H1 (cell line): Measurements from ENCODE around the gene SLC25A17. TPM values are rescaled to one million over a fixed set of nuclear protein-coding genes. Genes with fewer than 3 reads are reported as not detected.

Experiments
- ATF3 ChIP-seq: IDR thresholded peaks from 2 replicates; pipeline ENCODE4 v1.6.1; 2011; ENCODE audit warnings: low read depth, mild to moderate bottlenecking, low read length; ENCODE audit not compliant: insufficient read depth
- CBX8 ChIP-seq: fragments of 300-800, 300-1000 bp; sonication (generic); IDR thresholded peaks from 2 replicates; pipeline ENCODE4 v1.7.1; 2016; ENCODE audit warnings: low read depth, low read length, borderline replicate concordance
- CHD2 ChIP-seq: IDR thresholded peaks from 2 replicates; pipeline ENCODE4 v1.6.1; 2012; ENCODE audit warnings: low read length, improper control_type of control experiment
- CTBP2 ChIP-seq: IDR thresholded peaks from 2 replicates; pipeline ENCODE4 v1.7.0; 2011; ENCODE audit warnings: borderline replicate concordance, mild to moderate bottlenecking, moderate library complexity, mixed read lengths, low read length; ENCODE audit not compliant: insufficient read depth, insufficient read length
- E2F6 ChIP-seq: IDR thresholded peaks from 2 replicates; pipeline ENCODE4 v1.6.1; 2012; ENCODE audit warnings: inconsistent platforms
- EP300 ChIP-seq, 2 experiments: IDR thresholded peaks; 1 replicate in 1 of 2; 2 replicates in 1 of 2; pipeline ENCODE4 v1.6.1; 2011 to 2012; ENCODE audit warnings: low read depth in 2 of 2, low read length in 2 of 2, mild to moderate bottlenecking in 2 of 2, borderline replicate concordance in 1 of 2, inconsistent platforms in 1 of 2, moderate library complexity in 1 of 2
- HDAC2 ChIP-seq, 2 experiments: fragments of 300-600 bp in 1 of 2; sonication (generic) in 1 of 2; IDR thresholded peaks; 2 replicates each; pipeline ENCODE4 v1.6.1; 2011 to 2012; ENCODE audit warnings: low read depth in 2 of 2, low read length in 2 of 2, mild to moderate bottlenecking in 2 of 2, moderate library complexity in 2 of 2, borderline replicate concordance in 1 of 2, inconsistent platforms in 1 of 2
- HDAC6 ChIP-seq: IDR thresholded peaks from one replicate; pipeline ENCODE4 v1.7.1; 2012; ENCODE audit warnings: low read depth, mild to moderate bottlenecking, inconsistent platforms, low read length, moderate library complexity
- JUND ChIP-seq: IDR thresholded peaks from 2 replicates; pipeline ENCODE4 v1.6.1; 2011; ENCODE audit warnings: mild to moderate bottlenecking, improper control_type of control experiment, low read length
- POLR2AphosphoS5 ChIP-seq: IDR thresholded peaks from 2 replicates; pipeline ENCODE4 v1.6.1; 2011; ENCODE audit warnings: low read depth, low read length
- SAP30 ChIP-seq: fragments of 300-600 bp; sonication (generic); IDR thresholded peaks from 2 replicates; pipeline ENCODE4 v1.7.1; 2012; ENCODE audit warnings: low read length, moderate library complexity, mild to moderate bottlenecking, inconsistent platforms; ENCODE audit not compliant: insufficient read depth, insufficient replicate concordance
- SIN3A ChIP-seq, 2 experiments: IDR thresholded peaks in 1 of 2; conservative IDR thresholded peaks in 1 of 2; 2 replicates each; pipeline ENCODE4 v1.6.1; 2011 to 2012; ENCODE audit warnings: low read length in 2 of 2, improper control_type of control experiment in 1 of 2, low read depth in 1 of 2, mild to moderate bottlenecking in 1 of 2
- SIX5 ChIP-seq: IDR thresholded peaks from 2 replicates; pipeline ENCODE4 v1.6.1; 2011; ENCODE audit warnings: mild to moderate bottlenecking, low read depth, low read length
- SRF ChIP-seq: IDR thresholded peaks from 2 replicates; pipeline ENCODE4 v1.6.1; 2011; ENCODE audit warnings: mild to moderate bottlenecking, low read depth, low read length, moderate library complexity
- TAF7 ChIP-seq: optimal IDR thresholded peaks from 2 replicates; pipeline ENCODE3; 2011; ENCODE audit warnings: low read depth, mild to moderate bottlenecking, inconsistent platforms, low read length, moderate library complexity, borderline replicate concordance
- TBP ChIP-seq: IDR thresholded peaks from 2 replicates; pipeline ENCODE4 v1.6.1; 2011; ENCODE audit warnings: low read depth, low read length, improper control_type of control experiment
- TEAD4 ChIP-seq: IDR thresholded peaks from 2 replicates; pipeline ENCODE4 v1.6.1; 2012; ENCODE audit warnings: low read depth, low read length, inconsistent platforms, mixed read lengths
- YY1 ChIP-seq: IDR thresholded peaks from 2 replicates; pipeline ENCODE4 v1.6.1; 2011; ENCODE audit warnings: low read depth, mild to moderate bottlenecking, low read length
- polyA plus RNA-seq, 7 experiments: library from polyadenylated mRNA; depleted of rRNA in 3 of 7; stranded (reverse) in 5 of 7; unstranded in 2 of 7; fragments of >200 nt in 5 of 7; fragments of 200-250 nt in 2 of 7; gene quantifications; 1 replicate in 5 of 7; 2 replicates in 1 of 7; 4 replicates in 1 of 7; pipeline versions ENCODE4 v1.2.1 to v1.2.3, GENCODE V29; 2011 to 2013; ENCODE audit warnings: missing spikeins in 2 of 7, mixed read lengths in 2 of 7
- total RNA-seq: library from RNA; stranded (reverse); fragmentation: NEBNext Ultra II Directional; extraction: Animal tissue kit (Norgen Biotek cat#: 25700); gene quantifications from 2 replicates; pipeline ENCODE4 v1.2.1, GENCODE V29; 2021

SLC25A17 gene
- total and polyA plus RNA-seq, 2 of the 8 experiments (the other 6 are each of a cell fraction or from before 2014, with no cell fraction given) = 17.9 to 40.4 TPM

DNA sequence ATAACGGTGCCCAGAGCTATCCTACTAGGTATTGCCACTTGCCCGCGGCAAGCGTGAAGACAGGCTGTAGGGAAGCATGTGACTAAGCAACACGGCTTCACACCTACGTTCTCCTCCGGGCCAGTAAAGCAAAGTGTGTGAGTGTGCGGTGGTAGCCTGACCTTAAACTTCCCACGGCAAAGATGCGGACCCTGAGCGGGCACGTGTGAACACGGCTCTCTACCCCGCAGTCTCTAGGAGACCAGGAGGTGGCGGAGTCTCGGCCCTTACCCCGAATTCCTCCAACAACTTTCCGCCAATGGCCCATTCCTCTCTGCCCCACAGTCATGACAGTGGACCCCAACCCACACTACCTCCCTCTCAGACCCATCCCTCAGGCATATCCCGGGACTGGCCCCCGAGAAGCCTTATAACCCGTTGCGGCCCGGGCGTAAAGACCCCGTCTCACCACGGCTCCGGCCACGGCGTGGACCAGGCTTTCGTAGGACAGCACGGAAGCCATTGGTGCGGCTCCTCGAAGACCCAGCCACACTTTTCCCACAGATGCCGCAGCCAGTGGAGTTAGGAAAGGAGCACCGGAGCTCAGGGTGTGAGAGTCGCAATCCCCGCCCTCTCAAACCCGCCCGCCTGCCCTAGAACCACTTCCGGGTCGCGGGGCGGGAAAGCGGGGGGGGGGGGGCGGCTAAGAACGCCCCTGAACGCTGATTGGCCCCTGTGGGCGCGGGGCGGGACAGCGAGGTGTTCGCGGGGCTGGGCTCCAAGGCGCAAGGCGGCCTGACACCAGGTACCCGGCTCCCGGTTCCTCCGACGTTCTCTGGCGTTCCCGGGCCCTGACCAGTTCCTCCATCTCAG lies at the start of gene SLC25A17 (continued):
- TF ChIP-seq CTBP2 (no peak), EP300 (IDR thresholded peaks at IDR 0.05; ENCODE audit: borderline replicate concordance in 1 of 2, low read depth in 2 of 2, low read length in 2 of 2) (no peak), TBP (peak; percentile 6; the same call in 1 of the 2 replicates), SIN3A (conservative IDR thresholded peaks at IDR 0.05 in 1 of 2, IDR thresholded peaks at IDR 0.05 in 1 of 2; ENCODE audit: low read depth in 1 of 2, low read length in 2 of 2) (peak in 1 of 2 experiments; percentile 60; a peak in 2 of 4 replicates), HDAC2 (IDR thresholded peaks at IDR 0.05; ENCODE audit: borderline replicate concordance in 1 of 2, low read depth in 2 of 2, low read length in 2 of 2) (peak in 1 of 2 experiments; percentile 71; a peak in 1 of 4 replicates), TAF7 (no peak), E2F6 (peak; percentile 78), ATF3 (no peak), TEAD4 (no peak; the same call in 1 of the 2 replicates), YY1 (0 out of 2 replicates have a peak, but pooled peaks have one; percentile 33), SRF (no peak), HDAC6 (no peak), CHD2 (no peak), POLR2AphosphoS5 (peak; percentile 56), SIX5 (no peak), JUND (no peak), SAP30 (peak; percentile 94), CBX8 (no peak)
